AG10803 (cell line): Measurements from ENCODE around the gene POLR3K.

Experiments
- DNase-seq: peaks from one replicate; pipeline ENCODE4 v3.0.0; 2010; ENCODE audit warnings: low read depth
- H3K4me3 ChIP-seq: 2 replicates; pipeline ENCODE4 v1.5.1; 2011; ENCODE audit warnings: mild to moderate bottlenecking, low read length, control low read depth
- CTCF ChIP-seq: conservative IDR thresholded peaks from 2 replicates; pipeline ENCODE4 v1.5.1; 2011; ENCODE audit warnings: mild to moderate bottlenecking, low read length, control low read depth, inconsistent platforms

POLR3K gene

DNA sequence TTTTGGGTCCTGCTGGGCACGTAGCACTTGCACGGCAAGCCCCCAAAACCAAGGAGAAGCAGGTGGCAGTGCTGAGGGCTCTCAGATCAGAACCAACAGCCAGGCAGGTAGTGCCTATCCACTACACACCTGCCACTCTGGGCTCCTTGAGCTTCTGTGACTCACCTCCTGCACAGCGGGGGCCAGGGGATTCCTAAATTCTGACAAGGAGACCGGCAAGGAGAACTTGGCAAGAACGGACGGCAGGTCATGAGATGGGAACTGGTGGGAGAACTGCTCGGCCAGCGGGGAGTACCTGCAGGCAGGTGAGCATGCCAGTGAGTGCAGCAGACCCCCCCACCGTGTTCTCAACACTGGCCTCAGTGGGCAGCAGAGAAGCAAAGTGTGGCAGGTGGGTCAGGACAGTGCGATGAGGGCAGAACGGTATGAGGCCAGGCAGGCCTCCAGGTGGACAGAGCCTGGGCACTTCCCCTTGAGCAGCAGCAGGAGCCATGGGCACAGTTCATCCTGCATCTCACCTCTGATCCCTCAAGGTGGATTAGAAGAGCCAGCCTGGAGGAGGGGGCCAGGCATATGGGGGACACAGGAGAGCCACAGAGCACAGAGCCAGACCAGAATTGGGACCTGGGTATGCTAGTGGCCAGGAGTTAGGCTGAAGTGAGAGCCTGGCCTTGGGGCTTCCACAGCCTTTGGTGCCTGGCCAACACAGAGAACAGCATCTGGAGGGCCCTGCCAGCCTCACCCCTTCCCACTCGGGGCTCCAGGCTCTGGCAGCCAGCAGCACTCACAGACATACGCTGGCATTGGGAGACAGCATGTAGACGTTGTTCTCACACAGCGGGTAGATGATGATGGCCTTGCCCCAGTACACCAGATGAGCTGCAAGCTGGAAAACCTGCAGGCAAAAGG lies 39.3 kb upstream of the POLR3K start:
- no peak for TF ChIP-seq CTCF
- no peak overlapping the region for H3K4me3 ChIP-seq
- DNase-seq: no peak

- no peak for DNase-seq
- TF ChIP-seq CTCF: no peak
- H3K4me3 ChIP-seq: no peak overlapping the region
Observed at GRCh38 chr16:91484-91883, 38.1 kb upstream of the POLR3K start.

GRCh38 chr16:89391-90302 lies 36.2 kb upstream of the POLR3K start:
- no peak for DNase-seq
- H3K4me3 ChIP-seq: no peak overlapping the region
- TF ChIP-seq CTCF: no peak

- no peak for DNase-seq
- no peak for TF ChIP-seq CTCF
- no peak overlapping the region for H3K4me3 ChIP-seq
Observed at GRCh38 chr16:88613-89012, 35.2 kb upstream of the POLR3K start.

DNA sequence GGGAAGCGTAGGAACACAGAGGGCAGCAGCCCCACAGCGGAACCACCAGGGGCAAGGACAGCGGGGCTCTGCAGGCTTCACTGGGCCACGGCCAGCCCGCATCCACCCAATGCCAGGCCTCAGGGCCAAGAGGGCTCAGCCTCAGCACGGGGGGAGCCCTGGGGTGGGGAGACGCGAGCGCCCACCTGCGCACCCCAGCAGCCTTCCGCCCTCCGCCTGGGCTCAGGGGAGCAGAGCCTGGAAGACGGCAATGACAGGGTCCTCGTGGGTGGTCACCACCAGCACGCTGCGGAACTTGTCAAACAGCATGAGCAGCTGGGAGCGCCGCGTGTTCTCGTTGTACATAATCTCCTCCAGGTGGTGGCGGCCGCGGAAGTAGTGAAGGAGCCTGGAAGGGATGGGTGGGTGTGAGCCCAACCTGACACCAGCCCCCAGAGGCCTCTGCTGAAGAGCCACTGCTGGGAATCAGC lies 33.1 kb upstream of the POLR3K start:
- no peak for DNase-seq
- H3K4me3 ChIP-seq: no peak overlapping the region
- TF ChIP-seq CTCF: no peak

GRCh38 chr16:85865-86264 lies 32.5 kb upstream of the POLR3K start:
- TF ChIP-seq CTCF: no peak
- no peak for DNase-seq

More at GRCh38 chr16:85865-86264, 32.5 kb upstream of the POLR3K start:
- H3K4me3 ChIP-seq: no peak overlapping the region
